VCaP (cell line): Measurements from ENCODE around the gene RAB26.

Experiments
- H3K27ac ChIP-seq: fragments of 450-650 bp; 2 replicates; pipeline ENCODE4 v1.5.1; 2017
- CTCF ChIP-seq: fragments of 450-650 bp; conservative IDR thresholded peaks from 2 replicates; pipeline ENCODE4 v1.5.1; 2017; ENCODE audit warnings: mild to moderate bottlenecking, moderate library complexity

RAB26 gene

GRCh38 chr16:2186505-2186904 is 38.1 kb downstream of the RAB26 start:
- no peak for TF ChIP-seq CTCF
- H3K27ac ChIP-seq = no peak overlapping the region

- no peak for TF ChIP-seq CTCF
Measured at GRCh38 chr16:2187212-2187611, 38.8 kb downstream of the RAB26 start.

DNA sequence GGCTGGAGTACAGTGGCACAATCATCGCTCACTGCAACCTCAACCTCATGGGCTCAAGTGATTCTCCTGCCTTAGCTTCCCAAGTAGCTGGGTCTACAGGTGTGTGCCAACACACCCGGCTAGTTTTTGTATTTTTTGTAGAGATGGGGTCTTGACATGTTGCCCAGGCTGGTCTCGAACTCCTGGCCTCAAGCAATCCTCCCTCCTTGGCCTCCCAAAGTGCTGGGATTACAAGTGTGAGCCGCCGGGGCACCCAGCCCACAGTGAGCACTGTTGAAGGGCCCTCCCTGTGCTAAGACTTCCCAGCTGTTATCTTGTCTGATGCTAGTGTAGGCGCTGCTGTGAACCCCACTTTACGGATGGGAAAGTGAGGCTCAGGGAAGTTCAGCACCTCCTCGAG is 40.0 kb downstream of the RAB26 start:
- no peak overlapping the region for H3K27ac ChIP-seq
- no peak for TF ChIP-seq CTCF

More at GRCh38 chr16:2187212-2187611, 38.8 kb downstream of the RAB26 start:
- no peak overlapping the region for H3K27ac ChIP-seq

DNA sequence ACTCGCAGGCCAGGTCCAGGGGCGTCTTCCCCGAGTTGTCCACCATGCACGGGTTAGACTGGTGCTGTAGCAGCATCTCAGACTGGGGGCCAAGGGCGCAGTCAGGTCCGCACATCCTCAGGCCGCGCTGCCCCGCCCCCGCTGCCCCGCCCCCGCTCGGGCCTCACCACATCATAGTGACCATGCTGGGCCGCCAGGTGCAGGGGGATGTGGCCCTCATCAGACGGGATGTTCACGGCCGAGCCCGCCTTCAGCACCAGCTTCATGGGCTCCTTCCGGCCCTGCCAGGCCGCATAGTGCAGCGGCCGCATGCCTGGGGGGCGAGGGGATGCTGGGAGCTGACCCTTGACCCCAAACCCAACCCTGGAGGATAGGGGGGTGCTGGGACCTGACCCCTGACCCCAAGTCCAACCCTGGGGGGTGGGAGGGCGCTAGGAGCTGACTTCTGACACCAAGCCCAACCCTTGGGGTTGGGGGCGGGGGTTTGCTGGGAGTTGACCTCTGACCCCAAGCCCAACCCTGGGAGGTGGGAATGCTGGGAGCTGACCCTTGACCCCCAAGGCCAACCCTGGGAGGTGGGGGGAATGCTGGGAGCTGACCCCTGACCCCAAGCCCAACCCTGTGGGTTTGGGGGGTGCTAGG is 40.9 kb downstream of the RAB26 start:
- no peak overlapping the region for H3K27ac ChIP-seq
- TF ChIP-seq CTCF = no peak

- no peak overlapping the region for H3K27ac ChIP-seq
- TF ChIP-seq CTCF = no peak
Measured at GRCh38 chr16:2190002-2190658, 41.7 kb downstream of the RAB26 start.

DNA sequence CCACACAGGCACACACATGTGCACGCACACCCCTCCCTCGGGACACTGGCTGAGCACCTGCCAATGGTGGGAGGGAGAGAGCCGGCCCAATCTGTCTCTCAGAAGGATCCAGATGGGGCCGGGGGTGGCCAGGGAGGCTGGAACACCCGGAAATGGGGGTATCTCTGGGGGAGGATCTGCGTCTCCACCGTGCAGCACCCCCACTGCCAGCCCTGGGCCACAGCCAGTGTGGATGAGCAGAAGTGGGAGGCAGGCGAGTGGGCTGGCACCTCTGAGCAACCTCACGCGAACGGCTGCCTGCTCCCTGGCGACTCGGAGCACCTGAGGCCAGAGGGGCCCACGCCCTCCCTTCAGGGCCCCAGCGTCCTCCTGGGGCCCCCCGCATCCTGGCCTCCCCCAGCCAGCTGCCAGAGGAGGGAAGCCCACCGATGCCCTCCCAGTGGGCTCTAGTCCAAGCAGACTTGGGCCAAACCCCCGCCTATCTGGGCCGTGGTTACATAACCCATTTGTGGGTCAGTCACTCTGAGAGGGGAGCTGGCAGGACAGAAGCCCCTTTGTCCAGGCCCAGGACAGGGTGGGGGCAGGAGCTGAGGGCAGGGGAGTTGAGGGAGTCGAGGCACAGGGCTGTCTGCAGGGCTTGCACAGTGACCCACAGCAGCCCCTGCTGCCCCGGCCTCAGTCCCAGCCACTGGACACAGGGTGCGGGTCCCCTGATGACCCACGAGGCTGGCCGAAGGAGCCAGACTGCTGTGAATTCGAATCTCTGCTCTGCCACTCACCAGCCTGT is 42.4 kb downstream of the RAB26 start:
- H3K27ac ChIP-seq = no peak overlapping the region
- no peak for TF ChIP-seq CTCF

DNA sequence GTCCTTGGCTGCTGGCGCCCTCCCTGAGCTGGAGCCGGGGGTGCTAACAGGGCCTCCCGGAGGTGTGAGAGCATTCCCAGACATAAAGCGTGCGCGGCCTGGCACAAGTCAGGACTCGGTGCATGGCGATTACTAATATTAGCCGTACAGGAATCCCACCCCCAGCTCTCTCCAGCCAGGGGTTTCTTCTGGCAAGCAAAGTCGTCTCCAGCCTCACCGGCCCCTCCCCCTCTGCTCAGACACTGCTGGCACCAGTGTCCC is 43.0 kb downstream of the RAB26 start:
- H3K27ac ChIP-seq = no peak overlapping the region
- TF ChIP-seq CTCF = no peak
